ENCODE data around the gene EGFL8.
A peak's percentile ranks its signal among the peaks of the same experiment; 100 is the strongest.
"Not testable (repeated sequence)": the region's sequence is repeated elsewhere in the genome, so short reads cannot be mapped to it uniquely, and the experiment has no call there.

EGFL8 gene

GRCh38 chr6:32190054-32190851, 25.9 kb downstream of the EGFL8 start, which contains the start of gene PBX2:
PBX2 (minus strand) TSS chr6:32190202; CDS start chr6:32189915, 287 bp downstream.
- DNase-seq (ENCODE audit: low read depth, low spot score), result peak; percentile 90
- peak within 1 kb of the TSS; percentile 64 for H3K4me3 ChIP-seq (ENCODE audit: low read length)

- peak overlapping the region; percentile 62 for H3K4me3 ChIP-seq (ENCODE audit: low read length)
- DNase-seq (ENCODE audit: low read depth, low spot score), result no peak
Observed at GRCh38 chr6:32190911-32191677, 26.7 kb downstream of the EGFL8 start.

GRCh38 chr6:32191696-32192607, 27.6 kb downstream of the EGFL8 start:
- peak overlapping the region; percentile 62 for H3K4me3 ChIP-seq (ENCODE audit: low read length)
- DNase-seq (ENCODE audit: low read depth, low spot score), result no peak

GRCh38 chr6:32192608-32193039, 28.2 kb downstream of the EGFL8 start, which contains the start of gene GPSM3:
GPSM3 (minus strand) TSS chr6:32192643; CDS start chr6:32192513, 130 bp downstream.
- peak within 1 kb of the TSS; percentile 62 for H3K4me3 ChIP-seq (ENCODE audit: low read length)
- peak; percentile 87 for DNase-seq (ENCODE audit: low read depth, low spot score)

- H3K4me3 ChIP-seq (ENCODE audit: low read length), result peak overlapping the region; percentile 62
- DNase-seq (ENCODE audit: low read depth, low spot score), result not testable (repeated sequence)
Observed at GRCh38 chr6:32193096-32193495, 28.7 kb downstream of the EGFL8 start.

GRCh38 chr6:32194388-32194787, 30.0 kb downstream of the EGFL8 start:
- H3K4me3 ChIP-seq (ENCODE audit: low read length), result peak overlapping the region; percentile 98; the same call in 1 of the 2 replicates
- DNase-seq (ENCODE audit: low read depth, low spot score), result no peak

GRCh38 chr6:32194825-32195651, 30.6 kb downstream of the EGFL8 start:
- H3K4me3 ChIP-seq (ENCODE audit: low read length), result peak overlapping the region; percentile 98
- DNase-seq (ENCODE audit: low read depth, low spot score), result peak; percentile 68

- peak overlapping the region; percentile 98 for H3K4me3 ChIP-seq (ENCODE audit: low read length)
Observed at GRCh38 chr6:32195652-32195901, 31.2 kb downstream of the EGFL8 start.

GRCh38 chr6:32195902-32196681, 31.7 kb downstream of the EGFL8 start:
- peak overlapping the region; percentile 98 for H3K4me3 ChIP-seq (ENCODE audit: low read length)
- DNase-seq (ENCODE audit: low read depth, low spot score), result no peak

More at GRCh38 chr6:32195652-32195901, 31.2 kb downstream of the EGFL8 start:
- DNase-seq (ENCODE audit: low read depth, low spot score), result peak; percentile 98

GRCh38 chr6:32196682-32197616, 32.6 kb downstream of the EGFL8 start:
- H3K4me3 ChIP-seq (ENCODE audit: low read length), result peak overlapping the region; percentile 98
- DNase-seq (ENCODE audit: low read depth, low spot score), result no peak

- no peak for DNase-seq (ENCODE audit: low read depth, low spot score)
- no peak overlapping the region for H3K4me3 ChIP-seq (ENCODE audit: low read length)
Observed at GRCh38 chr6:32198345-32198696, 33.9 kb downstream of the EGFL8 start.

GRCh38 chr6:32198866-32199265, 34.5 kb downstream of the EGFL8 start:
- no peak for DNase-seq (ENCODE audit: low read depth, low spot score)

GRCh38 chr6:32200711-32201475, 36.5 kb downstream of the EGFL8 start:
- DNase-seq (ENCODE audit: low read depth, low spot score), result no peak
- no peak overlapping the region for H3K4me3 ChIP-seq (ENCODE audit: low read length)

More at GRCh38 chr6:32198866-32199265, 34.5 kb downstream of the EGFL8 start:
- no peak overlapping the region for H3K4me3 ChIP-seq (ENCODE audit: low read length)

- DNase-seq (ENCODE audit: low read depth, low spot score), result no peak
- H3K4me3 ChIP-seq (ENCODE audit: low read length), result no peak overlapping the region
Observed at GRCh38 chr6:32202186-32202585, 37.8 kb downstream of the EGFL8 start.

GRCh38 chr6:32203426-32204267, 39.3 kb downstream of the EGFL8 start:
- H3K4me3 ChIP-seq (ENCODE audit: low read length), result no peak overlapping the region
- DNase-seq (ENCODE audit: low read depth, low spot score), result no peak

Data from Jurkat, Clone E6-1 (cell line).